ENCODE results near the gene CREM. TPM values are rescaled to one million over a fixed set of nuclear protein-coding genes. Genes with fewer than 3 reads are reported as not detected.

The CREM gene
- total RNA-seq, 4 donors from 2014 or later, result 8.3 to 15.7 (median 10.9) TPM

GRCh38 chr10:35129185-35129674 lies 2.6 kb downstream of the CREM start:
- no peak for DNase-seq (ENCODE audit: low spot score in 2 of 2)
- intact Hi-C loops (cut with DNase I; ENCODE audit: low total_unique reads), result no loop called here
- 98 to 100% methylated on average over 1 of the region's 1 CpG for WGBS, 2 donors
- no peak overlapping the region for H3K4me3 ChIP-seq (ENCODE audit: low read depth, poor library complexity, severe bottlenecking)
- TF ChIP-seq, protein P1, sequence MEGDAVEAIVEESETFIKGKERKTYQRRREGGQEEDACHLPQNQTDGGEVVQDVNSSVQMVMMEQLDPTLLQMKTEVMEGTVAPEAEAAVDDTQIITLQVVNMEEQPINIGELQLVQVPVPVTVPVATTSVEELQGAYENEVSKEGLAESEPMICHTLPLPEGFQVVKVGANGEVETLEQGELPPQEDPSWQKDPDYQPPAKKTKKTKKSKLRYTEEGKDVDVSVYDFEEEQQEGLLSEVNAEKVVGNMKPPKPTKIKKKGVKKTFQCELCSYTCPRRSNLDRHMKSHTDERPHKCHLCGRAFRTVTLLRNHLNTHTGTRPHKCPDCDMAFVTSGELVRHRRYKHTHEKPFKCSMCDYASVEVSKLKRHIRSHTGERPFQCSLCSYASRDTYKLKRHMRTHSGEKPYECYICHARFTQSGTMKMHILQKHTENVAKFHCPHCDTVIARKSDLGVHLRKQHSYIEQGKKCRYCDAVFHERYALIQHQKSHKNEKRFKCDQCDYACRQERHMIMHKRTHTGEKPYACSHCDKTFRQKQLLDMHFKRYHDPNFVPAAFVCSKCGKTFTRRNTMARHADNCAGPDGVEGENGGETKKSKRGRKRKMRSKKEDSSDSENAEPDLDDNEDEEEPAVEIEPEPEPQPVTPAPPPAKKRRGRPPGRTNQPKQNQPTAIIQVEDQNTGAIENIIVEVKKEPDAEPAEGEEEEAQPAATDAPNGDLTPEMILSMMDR (IDR thresholded peaks at IDR 0.05), result no peak
- TF ChIP-seq POLR2A (IDR thresholded peaks at IDR 0.05), result no peak

GRCh38 chr10:35130663-35131062 lies 4.0 kb downstream of the CREM start:
- DNase-seq (ENCODE audit: low spot score in 2 of 2), result no peak
- intact Hi-C loops (cut with DNase I; ENCODE audit: low total_unique reads), result no loop called here
- TF ChIP-seq POLR2A (IDR thresholded peaks at IDR 0.05), result no peak
- TF ChIP-seq, protein P1 (IDR thresholded peaks at IDR 0.05), result no peak
- no peak overlapping the region for H3K4me3 ChIP-seq (ENCODE audit: low read depth, poor library complexity, severe bottlenecking)
- 52 to 57% methylated on average over 4 of the region's 4 CpGs for WGBS, 2 donors

GRCh38 chr10:35132727-35133126 lies 6.1 kb downstream of the CREM start:
- 90 to 97% methylated on average over 2 of the region's 2 CpGs for WGBS, 2 donors
- DNase-seq (ENCODE audit: low spot score in 2 of 2), result no peak
- TF ChIP-seq, protein P1 (IDR thresholded peaks at IDR 0.05), result no peak
- TF ChIP-seq POLR2A (IDR thresholded peaks at IDR 0.05), result no peak
- intact Hi-C loops (cut with DNase I; ENCODE audit: low total_unique reads), result no loop called here
- no peak overlapping the region for H3K4me3 ChIP-seq (ENCODE audit: low read depth, poor library complexity, severe bottlenecking)

- WGBS, 2 donors, result 94 to 97% methylated on average over 1 of the region's 1 CpG
- no peak for TF ChIP-seq POLR2A (IDR thresholded peaks at IDR 0.05)
- TF ChIP-seq, protein P1 (IDR thresholded peaks at IDR 0.05), result no peak
- intact Hi-C loops (cut with DNase I; ENCODE audit: low total_unique reads), result no loop called here
- DNase-seq (ENCODE audit: low spot score in 2 of 2), result no peak
- no peak overlapping the region for H3K4me3 ChIP-seq (ENCODE audit: low read depth, poor library complexity, severe bottlenecking)
Measured at GRCh38 chr10:35133586-35133985, 6.9 kb downstream of the CREM start.

GRCh38 chr10:35135861-35136260 lies 9.2 kb downstream of the CREM start:
- no peak for DNase-seq (ENCODE audit: low spot score in 2 of 2)
- intact Hi-C loops (cut with DNase I; ENCODE audit: low total_unique reads), result no loop called here
- H3K4me3 ChIP-seq (ENCODE audit: low read depth, poor library complexity, severe bottlenecking), result no peak overlapping the region
- TF ChIP-seq, protein P1 (IDR thresholded peaks at IDR 0.05), result no peak
- TF ChIP-seq POLR2A (IDR thresholded peaks at IDR 0.05), result no peak
- WGBS, 2 donors, result 79 to 87% methylated on average over 5 of the region's 5 CpGs

DNA sequence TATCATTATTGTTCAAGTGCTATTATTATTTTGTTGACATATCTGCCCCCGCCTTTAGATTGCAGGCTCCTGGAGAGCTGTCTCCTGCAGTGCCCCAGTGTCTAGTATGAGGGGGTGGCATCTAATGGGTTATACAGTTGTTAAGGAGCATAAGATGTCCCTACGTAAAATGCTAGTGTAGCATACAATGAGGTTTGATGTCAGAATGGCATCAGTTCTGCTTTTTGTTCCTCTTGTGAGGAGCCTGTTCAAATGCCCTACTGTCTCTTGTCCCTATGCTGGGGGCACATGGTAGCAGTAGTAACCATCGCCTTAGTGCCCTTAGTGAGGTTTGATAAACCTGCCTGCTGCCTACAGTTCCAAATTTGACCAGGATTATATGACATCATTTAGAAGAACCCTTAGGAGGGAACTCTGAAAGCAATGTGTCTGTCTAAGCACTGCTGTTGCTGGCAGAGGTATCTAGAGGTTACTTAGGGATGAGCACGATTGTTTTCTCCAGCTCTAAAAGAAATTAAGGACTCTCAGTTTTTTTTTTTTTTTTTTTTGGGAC lies 9.7 kb downstream of the CREM start:
- no peak overlapping the region for H3K4me3 ChIP-seq (ENCODE audit: low read depth, poor library complexity, severe bottlenecking)
- 81 to 83% methylated on average over 4 of the region's 4 CpGs for WGBS, 2 donors
- intact Hi-C loops (cut with DNase I; ENCODE audit: low total_unique reads), result no loop called here
- no peak for TF ChIP-seq POLR2A (IDR thresholded peaks at IDR 0.05)
- TF ChIP-seq, protein P1 (IDR thresholded peaks at IDR 0.05), result no peak
- DNase-seq (ENCODE audit: low spot score in 2 of 2), result no peak

Data from lower leg skin (tissue), 4 donors.